Hematopoietic multipotent progenitor cell (in vitro differentiated cells): ENCODE measurements around the gene SERPINB2. TPM values are rescaled to one million over a fixed set of nuclear protein-coding genes. Genes with fewer than 3 reads are reported as not detected.
A peak's percentile ranks its signal among the peaks of the same experiment; 100 is the strongest.

Experiments used
- DNase-seq, 3 donors: peaks; one replicate each; pipeline ENCODE4 v3.0.0-alpha.2; 2011 to 2015; ENCODE audit warnings: low read depth in 2 of 3, low spot score in 2 of 3
- total RNA-seq: library from RNA; depleted of rRNA; stranded (reverse); fragments of >200 nt; gene quantifications from one replicate; pipeline ENCODE4 v1.2.3, GENCODE V29; 2012

SERPINB2 gene, protein sequence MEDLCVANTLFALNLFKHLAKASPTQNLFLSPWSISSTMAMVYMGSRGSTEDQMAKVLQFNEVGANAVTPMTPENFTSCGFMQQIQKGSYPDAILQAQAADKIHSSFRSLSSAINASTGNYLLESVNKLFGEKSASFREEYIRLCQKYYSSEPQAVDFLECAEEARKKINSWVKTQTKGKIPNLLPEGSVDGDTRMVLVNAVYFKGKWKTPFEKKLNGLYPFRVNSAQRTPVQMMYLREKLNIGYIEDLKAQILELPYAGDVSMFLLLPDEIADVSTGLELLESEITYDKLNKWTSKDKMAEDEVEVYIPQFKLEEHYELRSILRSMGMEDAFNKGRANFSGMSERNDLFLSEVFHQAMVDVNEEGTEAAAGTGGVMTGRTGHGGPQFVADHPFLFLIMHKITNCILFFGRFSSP
- total RNA-seq, result 0.27 TPM

- DNase-seq, result no peak
Observed at GRCh38 chr18:63887424-63887823, at the start of gene SERPINB2. Gene SERPINB2, plus strand, starts transcription at chr18:63887705. Its CDS starts 3,740 bp downstream, at chr18:63891445.

DNA sequence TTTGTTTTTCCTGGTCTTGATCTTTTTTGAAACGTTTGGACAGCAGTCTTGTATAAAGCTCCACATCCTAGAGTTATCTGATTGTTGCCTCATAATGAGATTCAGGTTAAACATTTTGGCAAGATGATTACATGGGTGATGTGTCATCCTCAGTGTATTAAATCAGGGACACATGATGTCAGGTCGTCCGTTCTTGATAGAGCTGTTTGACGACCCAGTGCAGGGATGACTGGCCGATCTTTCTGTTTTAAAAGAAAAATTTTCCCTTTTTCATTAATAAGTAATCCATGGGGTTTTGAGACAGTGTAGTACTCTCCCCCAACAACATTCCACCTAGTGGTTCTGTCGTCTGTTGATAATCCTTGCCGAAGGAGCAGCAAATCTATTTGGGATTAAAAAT is 44.5 kb upstream of the SERPINB2 start:
- DNase-seq, result no peak

GRCh38 chr18:63844254-63844653 is 43.3 kb upstream of the SERPINB2 start:
- DNase-seq, result peak in 2 of 3 donors; percentile 36 to 69

GRCh38 chr18:63848159-63848558 is 39.3 kb upstream of the SERPINB2 start:
- peak in 2 of 3 donors; percentile 62 to 86 for DNase-seq

DNA sequence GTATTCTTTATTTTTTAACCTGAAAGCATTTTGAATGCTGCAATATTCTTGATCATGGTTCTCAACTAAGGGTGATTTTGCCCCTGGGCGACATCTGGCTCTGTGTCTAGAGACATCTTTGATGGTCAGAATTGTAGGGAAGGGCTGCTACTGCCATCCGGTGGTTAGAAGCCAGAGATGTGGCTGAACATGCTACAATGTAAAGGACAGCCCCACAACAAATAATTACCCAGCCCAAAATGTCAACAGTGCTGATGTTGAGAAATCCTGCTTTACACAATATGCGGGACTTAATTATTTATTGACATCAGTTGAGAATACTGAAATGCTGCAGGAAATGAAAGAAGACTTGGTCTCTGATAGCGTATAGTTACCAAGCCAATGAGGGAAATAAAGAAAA is 37.5 kb upstream of the SERPINB2 start:
- DNase-seq, result peak in 2 of 3 donors; percentile 19 to 48

DNA sequence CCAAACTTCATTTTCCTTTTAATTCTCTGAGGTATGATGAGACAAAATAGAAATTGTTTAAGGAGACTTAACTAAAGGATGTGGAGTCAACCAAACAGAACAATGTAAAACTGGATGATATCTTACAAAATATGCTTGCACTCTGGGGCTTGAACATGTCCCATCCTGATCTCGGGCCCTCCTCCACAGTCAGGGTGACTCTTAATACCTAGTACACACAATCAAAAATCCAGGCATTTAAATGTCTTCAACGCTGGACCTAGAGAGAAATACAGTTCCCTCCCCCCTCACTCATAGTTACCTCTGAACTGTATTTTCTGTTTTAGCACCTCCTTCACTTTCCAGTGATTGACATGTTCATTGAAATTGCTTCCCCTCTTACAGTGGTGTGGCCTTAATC is 36.9 kb upstream of the SERPINB2 start:
- no peak for DNase-seq

GRCh38 chr18:63858456-63858855 is 29.0 kb upstream of the SERPINB2 start:
- DNase-seq, result no peak

GRCh38 chr18:63859781-63860475 is 27.6 kb upstream of the SERPINB2 start:
- DNase-seq, result no peak

DNA sequence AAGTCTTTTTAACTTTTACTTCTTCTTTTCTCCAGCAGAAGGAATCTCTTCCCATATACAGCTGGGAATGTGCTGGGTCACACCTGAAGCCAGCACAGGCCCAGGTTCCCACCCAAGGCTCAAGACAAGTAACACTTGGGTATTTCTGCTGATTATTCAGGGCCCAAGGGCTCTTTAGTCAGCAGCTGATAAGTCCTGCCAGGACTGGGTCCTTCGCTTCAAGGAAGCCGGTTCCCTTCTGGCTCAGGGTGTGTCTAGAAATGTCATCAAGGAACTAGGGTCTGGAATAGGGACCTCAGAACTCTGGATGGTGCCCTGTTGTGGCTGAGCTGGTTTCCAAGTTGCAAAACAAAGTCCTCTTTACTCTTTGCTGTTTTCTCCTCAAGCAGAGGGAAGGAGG is 27.0 kb upstream of the SERPINB2 start:
- DNase-seq, result no peak

GRCh38 chr18:63867368-63868125 is 20.0 kb upstream of the SERPINB2 start:
- no peak for DNase-seq

- DNase-seq, result no peak
Observed at GRCh38 chr18:63868546-63868945, 19.0 kb upstream of the SERPINB2 start.

DNA sequence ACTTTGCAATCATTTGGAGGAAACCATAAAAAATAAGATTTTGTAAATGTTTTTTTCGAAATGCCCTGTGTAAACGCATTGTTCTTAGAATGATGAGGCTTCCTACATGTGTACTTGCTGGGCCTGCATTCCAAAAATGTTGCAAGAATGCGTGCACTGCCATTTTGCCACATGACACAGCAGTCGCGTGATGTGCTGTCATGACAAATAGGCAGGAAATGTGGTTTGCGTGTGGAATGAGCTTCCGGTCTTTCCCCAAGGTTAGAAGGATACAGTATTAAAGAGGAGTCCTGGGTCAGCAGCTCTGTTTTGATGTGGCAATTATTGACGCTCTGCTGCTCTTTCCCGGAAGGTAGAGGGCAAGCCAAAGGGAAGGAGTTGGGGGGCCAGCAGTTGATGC is 18.1 kb upstream of the SERPINB2 start:
- no peak for DNase-seq

DNA sequence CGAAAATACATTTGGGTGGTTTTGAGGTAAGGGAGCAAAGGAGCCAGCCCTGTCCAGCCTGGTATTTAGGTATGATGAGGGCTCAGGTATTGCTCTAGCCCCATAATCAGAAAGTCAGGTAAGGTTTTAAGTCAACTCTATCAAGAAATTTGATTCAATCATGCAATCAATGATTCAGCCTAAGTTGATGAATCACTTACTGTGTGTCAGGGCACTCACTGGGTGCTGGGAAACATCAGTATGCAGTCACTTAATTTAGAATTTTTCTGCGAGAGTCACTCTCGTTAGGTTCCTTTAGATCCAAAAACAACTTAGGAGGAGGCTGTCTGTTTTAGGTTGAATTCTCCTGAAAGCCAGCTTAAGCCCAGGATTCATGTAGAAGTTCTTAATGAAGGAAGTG is 17.7 kb upstream of the SERPINB2 start:
- DNase-seq, result no peak

DNA sequence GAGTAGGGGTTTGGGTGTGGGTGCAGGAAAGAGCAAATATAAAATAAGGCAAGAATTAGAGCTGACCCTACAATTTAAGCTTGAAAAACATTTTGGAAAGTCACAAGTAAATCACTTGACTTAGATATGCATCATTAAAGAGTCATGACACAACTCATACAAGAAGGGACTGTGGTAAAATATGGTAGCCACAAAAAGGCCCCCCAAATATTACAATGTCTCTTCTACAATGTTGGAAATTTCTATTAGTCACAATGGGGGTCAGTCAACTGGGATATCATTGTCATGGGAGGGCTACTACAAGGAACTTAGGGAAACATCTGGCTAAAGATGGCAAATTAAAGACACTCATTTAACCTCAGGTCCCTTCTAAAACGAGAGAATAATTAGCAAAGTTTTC is 15.7 kb upstream of the SERPINB2 start:
- no peak for DNase-seq

DNA sequence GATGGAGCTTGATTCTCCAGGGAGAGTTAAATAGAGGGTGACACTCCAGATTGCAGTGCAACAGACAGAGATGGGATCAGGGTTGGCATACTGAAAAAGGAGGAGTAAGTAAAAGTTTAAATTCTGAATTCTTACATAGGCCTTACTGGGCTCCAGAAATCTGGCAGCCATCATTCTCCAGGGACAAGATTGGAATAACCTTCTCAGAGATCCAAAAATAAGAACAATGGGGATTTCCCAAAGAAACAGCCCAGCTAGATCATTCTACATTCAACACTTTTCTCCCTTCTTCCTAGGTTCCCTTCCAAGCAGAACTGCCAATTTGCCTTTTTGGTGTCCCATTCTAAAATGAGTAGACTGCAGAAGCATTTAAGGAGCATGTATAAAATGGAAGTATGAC is 14.9 kb upstream of the SERPINB2 start:
- no peak for DNase-seq

DNA sequence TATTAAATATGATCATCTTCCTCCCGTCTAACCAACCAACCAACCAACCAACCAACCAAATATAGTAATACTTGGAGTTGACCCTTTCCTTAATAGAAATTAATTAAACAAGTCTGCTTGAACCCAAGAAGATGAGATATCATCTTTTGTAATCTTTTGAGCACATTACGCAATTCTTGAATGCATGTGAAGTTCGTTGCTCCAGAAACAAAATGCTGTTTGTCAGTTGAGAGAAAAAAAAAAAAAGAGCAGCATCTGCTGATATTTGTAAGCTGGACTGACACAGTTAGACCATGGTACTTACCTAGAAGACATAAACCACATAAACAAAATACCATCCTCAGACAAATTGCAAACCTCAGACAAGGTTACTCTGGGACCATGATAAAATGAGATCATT is 9.2 kb upstream of the SERPINB2 start:
- DNase-seq, result no peak

DNA sequence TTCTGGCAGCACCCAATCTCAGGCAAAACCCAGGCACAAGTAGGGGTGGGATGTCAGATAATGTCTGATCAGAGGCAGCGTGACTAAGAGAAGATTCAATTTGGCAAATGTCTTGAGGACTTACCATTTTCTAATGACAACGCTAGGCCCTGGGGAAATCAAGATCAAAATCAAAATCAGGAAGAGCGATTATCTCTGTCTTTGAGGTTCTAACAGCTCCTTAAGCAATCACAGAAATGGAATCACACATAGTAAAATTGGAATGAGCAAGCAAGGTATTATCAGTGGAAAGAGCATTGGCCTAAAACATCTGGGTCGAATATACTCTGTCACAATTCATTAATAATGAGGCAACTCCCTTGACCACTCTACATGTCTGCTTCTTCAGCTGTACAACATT is 8.6 kb upstream of the SERPINB2 start:
- DNase-seq, result no peak

DNA sequence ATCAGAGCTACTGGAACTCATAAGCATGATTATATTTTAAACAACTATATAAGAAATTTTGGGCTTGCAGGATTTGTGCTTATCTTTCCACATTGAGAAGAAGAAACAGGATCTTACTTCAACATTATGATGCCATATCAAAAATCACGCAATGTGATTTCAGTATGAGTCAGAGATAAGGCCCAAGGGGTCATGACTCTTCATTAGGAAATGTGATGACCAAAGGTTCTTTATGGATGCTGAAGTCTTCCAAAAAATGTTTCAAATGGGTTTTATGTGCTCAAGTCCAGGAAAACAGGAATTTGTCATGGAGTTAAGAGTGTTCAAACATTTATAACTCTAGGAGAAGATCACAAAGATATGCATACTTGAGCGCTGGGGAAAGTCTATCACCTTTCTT is 7.8 kb upstream of the SERPINB2 start:
- no peak for DNase-seq

GRCh38 chr18:63881851-63882250 is 5.7 kb upstream of the SERPINB2 start:
- no peak for DNase-seq

- DNase-seq, result no peak
Observed at GRCh38 chr18:63882333-63883141, 5.0 kb upstream of the SERPINB2 start.

GRCh38 chr18:63883617-63884016 is 3.9 kb upstream of the SERPINB2 start:
- no peak for DNase-seq
